Measurements from ENCODE around the gene RBM47.
"Not testable (repeated sequence)": the region's sequence is repeated elsewhere in the genome, so short reads cannot be mapped to it uniquely, and the experiment has no call there.

Gene RBM47

DNA sequence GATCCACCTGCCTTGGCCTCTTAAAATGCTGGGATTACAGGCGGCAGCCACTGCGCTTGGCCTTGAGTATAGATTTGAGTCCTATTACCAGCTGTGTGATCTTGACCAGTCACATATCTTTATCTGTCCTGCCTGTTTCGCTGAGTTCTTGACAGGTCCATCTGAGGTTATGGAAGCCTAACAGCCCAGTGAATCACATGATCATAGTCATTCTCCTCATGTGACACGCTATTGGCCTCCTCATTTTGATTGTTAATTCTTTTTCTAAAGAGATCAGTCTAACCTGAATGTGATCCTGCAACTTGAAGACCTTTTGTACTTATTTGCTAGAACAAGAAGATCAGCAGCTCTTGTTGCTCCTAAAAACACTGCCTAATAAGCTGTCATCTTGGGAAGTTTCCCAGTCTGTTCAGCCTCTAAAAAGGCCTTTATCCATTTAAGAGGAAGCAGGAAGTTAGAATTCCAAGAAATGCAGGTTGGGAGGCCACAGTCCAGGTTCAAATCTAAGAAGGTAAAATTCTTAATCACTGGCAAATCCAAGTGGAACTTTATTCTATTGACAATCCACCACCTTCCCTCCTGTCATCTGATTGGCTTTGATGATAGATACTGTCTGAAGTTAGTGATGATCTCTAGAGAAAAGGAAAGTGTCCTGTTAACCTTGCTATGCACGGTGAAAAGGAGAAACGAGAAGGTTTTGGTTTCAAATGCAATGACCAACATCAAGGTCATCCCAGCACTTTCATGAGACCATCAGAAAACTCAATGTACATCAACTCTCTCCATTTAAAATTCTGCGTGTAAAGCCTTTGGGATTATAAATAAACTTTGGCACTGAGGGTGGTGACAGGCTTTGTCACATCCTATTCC lies 207.6 kb downstream of the RBM47 start:
- FAIRE-seq: peak; percentile 54
- no peak for TF ChIP-seq POU2F2 (IDR thresholded peaks at IDR 0.05; ENCODE audit: low read depth, low read length)
- no peak for TF ChIP-seq TAF1 (IDR thresholded peaks at IDR 0.05; ENCODE audit: low read depth, low read length)
- no peak for TF ChIP-seq POLR2AphosphoS5 (IDR thresholded peaks at IDR 0.05; ENCODE audit: low read depth, low read length)
- no peak for TF ChIP-seq POLR2A (IDR thresholded peaks at IDR 0.05; ENCODE audit: low read depth, low read length)
- TF ChIP-seq PAX5 (IDR thresholded peaks at IDR 0.05; ENCODE audit: insufficient read depth, low read length, severe bottlenecking): no peak
- peak; percentile 64 for TF ChIP-seq SPI1 (IDR thresholded peaks at IDR 0.05; ENCODE audit: low read depth, low read length)

DNA sequence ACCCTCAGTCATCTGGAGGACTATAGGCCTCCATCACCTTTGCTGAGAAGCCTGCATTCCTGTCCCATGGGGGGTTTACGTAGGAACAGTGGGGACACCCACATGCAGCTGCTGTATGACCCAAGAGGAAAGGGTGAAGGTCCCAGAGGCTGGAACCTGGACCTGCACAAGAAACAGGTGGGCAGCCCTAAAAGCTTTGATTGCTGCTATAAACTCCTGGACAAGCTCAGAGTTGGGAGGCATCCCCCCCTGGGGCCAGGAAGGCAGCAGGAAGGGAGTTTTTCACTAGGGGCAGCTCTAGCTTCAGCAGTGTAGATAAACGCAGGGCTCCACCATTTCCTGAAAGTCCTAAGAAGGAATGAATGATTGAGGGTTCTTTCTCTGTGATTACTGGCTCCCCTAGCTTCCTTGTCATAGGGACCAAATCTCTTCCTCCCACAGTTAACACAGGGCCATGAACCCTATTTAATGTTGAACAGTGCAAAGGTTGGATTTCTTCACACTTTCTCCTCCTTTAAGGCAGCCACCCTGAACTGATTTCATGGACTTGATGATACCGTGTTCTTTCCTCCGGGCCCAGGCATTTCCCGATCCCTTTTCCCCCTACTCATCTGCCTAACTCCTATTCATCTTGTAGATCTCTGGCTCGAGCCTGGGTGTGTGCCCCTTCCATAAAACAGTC lies 210.3 kb downstream of the RBM47 start:
- FAIRE-seq (no peak), DNase-seq (ENCODE audit: insufficient read length, low spot score) (no peak)
- TF ChIP-seq PAX5 (IDR thresholded peaks at IDR 0.05; ENCODE audit: insufficient read depth, low read length, severe bottlenecking): no peak
- no peak for TF ChIP-seq SPI1 (IDR thresholded peaks at IDR 0.05; ENCODE audit: low read depth, low read length)
- no peak for TF ChIP-seq POLR2A (IDR thresholded peaks at IDR 0.05; ENCODE audit: low read depth, low read length)
- no peak for TF ChIP-seq POU2F2 (IDR thresholded peaks at IDR 0.05; ENCODE audit: low read depth, low read length)
- no peak for TF ChIP-seq TAF1 (IDR thresholded peaks at IDR 0.05; ENCODE audit: low read depth, low read length)
- TF ChIP-seq POLR2AphosphoS5 (IDR thresholded peaks at IDR 0.05; ENCODE audit: low read depth, low read length): no peak

More for the DNA sequence above, 207.6 kb downstream of the RBM47 start:
- no peak for DNase-seq (ENCODE audit: insufficient read length, low spot score)

DNA sequence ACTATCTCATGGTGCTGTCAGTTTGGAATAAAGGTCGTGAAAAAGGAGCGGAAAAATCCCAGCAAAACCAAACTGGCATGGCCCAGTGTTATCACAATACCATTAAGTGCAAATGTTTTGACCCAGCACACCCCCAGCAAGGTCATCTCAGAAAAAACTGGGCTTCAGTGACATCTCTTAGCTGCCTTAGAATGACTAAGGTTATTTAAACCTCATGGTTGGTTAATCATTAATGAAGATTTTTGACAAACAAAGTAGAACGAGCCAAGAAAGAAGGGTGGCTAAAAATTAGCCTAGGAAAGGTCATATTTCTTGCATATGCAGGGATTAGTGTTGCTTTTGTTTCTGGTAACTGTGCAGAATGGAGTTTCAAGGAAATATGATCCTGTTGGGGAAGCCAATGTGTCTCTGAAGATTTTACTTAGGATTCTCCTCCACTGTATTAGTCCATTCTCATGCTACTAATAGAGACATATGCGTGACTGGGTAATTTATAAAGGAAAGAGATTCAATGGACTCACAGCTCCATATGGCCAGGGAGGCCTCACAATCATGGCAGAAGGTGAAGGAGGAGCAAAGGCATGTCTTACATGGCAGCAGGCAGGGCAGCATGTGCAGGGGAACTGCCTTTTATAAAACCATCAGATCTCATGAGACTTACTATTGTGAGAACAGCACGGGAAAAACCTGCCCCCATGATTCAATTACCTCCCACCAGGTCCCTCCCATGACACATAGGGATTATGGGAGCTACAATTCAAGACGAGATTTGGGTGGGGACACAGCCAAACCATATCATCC lies 211.0 kb downstream of the RBM47 start:
- FAIRE-seq (no peak), DNase-seq (ENCODE audit: insufficient read length, low spot score) (no peak)

DNA sequence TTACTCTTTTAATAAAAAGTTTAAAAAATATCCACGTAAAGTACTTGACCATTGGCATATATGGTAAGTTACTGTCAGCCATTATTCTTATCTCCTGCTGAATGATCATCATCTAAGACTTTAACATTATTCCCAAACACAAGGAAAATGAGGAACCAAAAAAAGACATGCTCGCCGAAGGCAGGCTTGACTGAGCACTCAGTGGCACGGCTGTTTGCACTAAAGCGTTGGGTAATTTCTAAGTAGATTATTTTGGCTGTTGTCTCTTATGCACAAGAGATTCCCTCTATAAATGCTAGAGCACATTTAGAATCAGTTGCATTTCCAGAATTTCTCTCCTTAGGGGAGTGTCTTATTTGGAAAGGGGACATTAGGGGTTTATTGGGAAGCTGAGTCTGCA lies 211.7 kb downstream of the RBM47 start:
- no peak for DNase-seq (ENCODE audit: insufficient read length, low spot score)
- no peak for FAIRE-seq
- TF ChIP-seq POLR2A (IDR thresholded peaks at IDR 0.05; ENCODE audit: low read depth, low read length) (no peak), TAF1 (IDR thresholded peaks at IDR 0.05; ENCODE audit: low read depth, low read length) (no peak), POU2F2 (IDR thresholded peaks at IDR 0.05; ENCODE audit: low read depth, low read length) (no peak), SPI1 (IDR thresholded peaks at IDR 0.05; ENCODE audit: low read depth, low read length) (no peak), POLR2AphosphoS5 (IDR thresholded peaks at IDR 0.05; ENCODE audit: low read depth, low read length) (no peak), PAX5 (IDR thresholded peaks at IDR 0.05; ENCODE audit: insufficient read depth, low read length, severe bottlenecking) (no peak)

More for the DNA sequence above, 211.0 kb downstream of the RBM47 start:
- no peak for TF ChIP-seq POLR2AphosphoS5 (IDR thresholded peaks at IDR 0.05; ENCODE audit: low read depth, low read length)

DNA sequence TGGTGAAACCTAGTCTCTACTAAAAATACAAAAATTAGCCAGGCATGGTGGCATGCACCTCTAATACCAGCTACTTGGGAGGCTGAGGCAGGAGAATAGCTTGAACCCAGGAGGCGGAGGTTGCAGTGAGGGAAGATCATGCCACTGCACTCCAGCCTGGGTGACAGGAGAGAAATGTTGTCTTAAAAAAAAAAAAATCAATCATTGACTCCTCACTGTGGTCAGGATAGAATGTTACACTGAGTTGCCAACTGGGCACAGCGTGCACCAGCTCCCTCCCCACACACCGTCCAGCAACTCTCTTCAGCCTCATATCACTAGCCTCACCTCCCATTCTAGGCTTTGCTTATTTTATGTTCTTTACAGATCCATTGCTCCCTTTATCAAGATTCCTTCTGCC lies 215.0 kb downstream of the RBM47 start:
- FAIRE-seq (no peak), DNase-seq (ENCODE audit: insufficient read length, low spot score) (no peak)
- TF ChIP-seq POLR2A (IDR thresholded peaks at IDR 0.05; ENCODE audit: low read depth, low read length): no peak
- TF ChIP-seq PAX5 (IDR thresholded peaks at IDR 0.05; ENCODE audit: insufficient read depth, low read length, severe bottlenecking): no peak
- no peak for TF ChIP-seq POLR2AphosphoS5 (IDR thresholded peaks at IDR 0.05; ENCODE audit: low read depth, low read length)
- no peak for TF ChIP-seq SPI1 (IDR thresholded peaks at IDR 0.05; ENCODE audit: low read depth, low read length)
- TF ChIP-seq POU2F2 (IDR thresholded peaks at IDR 0.05; ENCODE audit: low read depth, low read length): no peak
- TF ChIP-seq TAF1 (IDR thresholded peaks at IDR 0.05; ENCODE audit: low read depth, low read length): no peak

DNA sequence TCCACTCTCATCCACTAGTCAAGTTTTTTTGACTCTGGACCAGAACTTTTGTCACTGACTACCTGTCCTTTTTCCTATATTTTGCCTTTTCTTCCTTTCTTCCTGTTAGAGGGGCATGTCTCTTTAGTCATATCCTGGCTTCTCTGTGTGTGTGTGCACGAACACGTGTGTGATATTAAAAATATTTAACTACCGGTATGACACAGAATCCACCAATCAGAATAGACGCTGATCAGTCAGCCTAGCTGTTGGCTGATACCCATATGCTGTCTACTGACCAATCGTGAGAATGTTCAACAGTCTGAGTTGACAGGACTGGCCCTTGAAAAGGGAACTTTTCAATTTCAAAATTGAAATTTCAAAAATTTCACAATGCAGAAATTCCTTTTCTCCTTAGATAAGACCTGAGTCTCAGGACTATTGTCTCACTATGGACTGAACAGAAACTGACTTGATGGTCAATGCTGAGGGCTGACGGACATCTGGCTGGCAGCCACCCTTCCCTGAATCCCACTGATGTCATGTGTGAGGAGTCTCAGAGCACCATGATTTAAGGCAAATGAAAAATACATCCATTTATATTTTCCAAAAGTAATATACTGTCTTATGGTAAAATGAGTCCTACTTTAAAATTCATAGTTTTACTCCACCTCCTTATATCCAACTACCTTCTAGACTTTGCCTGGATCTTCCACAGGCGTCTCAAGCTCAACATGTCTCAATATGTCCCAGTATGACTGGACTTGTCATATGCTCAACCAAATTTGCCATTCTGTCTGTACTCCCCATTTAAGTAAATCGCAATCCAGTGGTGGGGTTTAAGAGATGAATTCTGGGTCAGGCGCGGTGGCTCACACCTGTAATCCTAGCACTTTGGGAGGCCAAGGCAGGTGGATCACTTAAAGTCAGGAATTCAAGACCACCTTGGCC lies 216.5 kb downstream of the RBM47 start:
- DNase-seq (ENCODE audit: insufficient read length, low spot score) (no peak), FAIRE-seq (no peak)
- TF ChIP-seq POLR2AphosphoS5 (IDR thresholded peaks at IDR 0.05; ENCODE audit: low read depth, low read length) (no peak), POU2F2 (IDR thresholded peaks at IDR 0.05; ENCODE audit: low read depth, low read length) (no peak), POLR2A (IDR thresholded peaks at IDR 0.05; ENCODE audit: low read depth, low read length) (no peak), TAF1 (IDR thresholded peaks at IDR 0.05; ENCODE audit: low read depth, low read length) (no peak), PAX5 (IDR thresholded peaks at IDR 0.05; ENCODE audit: insufficient read depth, low read length, severe bottlenecking) (no peak), SPI1 (IDR thresholded peaks at IDR 0.05; ENCODE audit: low read depth, low read length) (no peak)

DNA sequence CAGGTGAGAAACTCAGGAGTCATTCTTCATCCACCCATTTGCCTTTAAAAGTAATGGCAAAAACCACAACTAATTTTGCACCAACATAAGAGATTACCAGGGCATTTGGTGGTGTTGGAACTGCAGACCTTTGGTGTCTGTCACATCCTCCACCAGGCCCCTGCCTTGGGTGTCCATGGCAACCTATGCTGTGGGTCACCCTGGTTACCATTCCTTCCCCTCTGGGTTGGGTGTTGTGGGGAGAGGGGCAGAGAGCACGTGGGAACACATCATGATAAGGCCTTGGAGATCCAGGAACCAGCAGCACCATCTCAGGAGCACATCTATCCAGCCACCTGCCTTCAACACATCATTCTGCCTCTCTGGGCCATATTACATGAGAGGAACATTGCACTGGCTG lies 217.3 kb downstream of the RBM47 start:
- TF ChIP-seq POLR2AphosphoS5 (IDR thresholded peaks at IDR 0.05; ENCODE audit: low read depth, low read length) (no peak), TAF1 (IDR thresholded peaks at IDR 0.05; ENCODE audit: low read depth, low read length) (no peak), POLR2A (IDR thresholded peaks at IDR 0.05; ENCODE audit: low read depth, low read length) (no peak), SPI1 (IDR thresholded peaks at IDR 0.05; ENCODE audit: low read depth, low read length) (no peak), PAX5 (IDR thresholded peaks at IDR 0.05; ENCODE audit: insufficient read depth, low read length, severe bottlenecking) (no peak), POU2F2 (IDR thresholded peaks at IDR 0.05; ENCODE audit: low read depth, low read length) (no peak)
- DNase-seq (ENCODE audit: insufficient read length, low spot score): no peak
- no peak for FAIRE-seq

DNA sequence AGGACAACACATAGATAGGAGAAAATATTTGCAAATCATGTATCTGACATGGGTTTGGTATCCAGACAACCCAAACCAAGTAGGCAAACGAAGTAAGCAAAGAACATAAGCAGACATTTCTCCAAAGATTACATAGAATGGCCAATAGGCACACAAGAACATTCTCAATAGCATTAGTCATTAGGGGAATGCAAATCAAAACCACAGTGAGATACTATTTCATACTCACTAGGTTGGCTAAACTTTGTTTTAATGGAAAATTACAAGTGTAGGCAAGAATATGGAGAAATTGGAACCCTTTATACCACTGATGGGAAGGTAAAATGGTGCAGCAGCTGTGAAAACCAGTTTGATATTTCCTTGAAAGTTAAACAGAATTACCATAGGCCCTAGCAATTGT lies 219.8 kb downstream of the RBM47 start:
- DNase-seq (ENCODE audit: insufficient read length, low spot score) (no peak), FAIRE-seq (no peak)
- TF ChIP-seq PAX5 (IDR thresholded peaks at IDR 0.05; ENCODE audit: insufficient read depth, low read length, severe bottlenecking) (no peak), SPI1 (IDR thresholded peaks at IDR 0.05; ENCODE audit: low read depth, low read length) (no peak)

DNA sequence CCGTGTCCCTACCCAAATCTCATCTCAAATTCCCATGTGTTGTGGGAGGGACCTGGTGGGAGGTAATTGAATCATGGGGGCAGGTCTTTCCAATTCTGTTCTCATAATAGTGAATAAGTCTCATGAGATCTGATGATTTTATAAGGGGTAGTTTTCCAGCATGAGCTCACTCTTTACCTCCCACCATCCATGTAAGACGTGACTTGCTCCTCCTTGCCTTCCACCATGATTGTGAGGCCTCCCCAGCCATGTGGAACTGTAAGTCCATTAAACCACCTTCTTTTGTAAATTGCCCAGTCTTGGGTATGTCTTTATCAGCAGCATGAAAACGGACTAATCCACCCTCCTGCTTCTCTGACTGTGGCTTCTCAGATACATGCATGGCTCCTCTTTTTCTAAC lies 222.2 kb downstream of the RBM47 start:
- not testable (repeated sequence) for FAIRE-seq; DNase-seq (ENCODE audit: insufficient read length, low spot score)
